Measurements from ENCODE around the gene ARFIP1.
"Not testable (repeated sequence)": the region's sequence is repeated elsewhere in the genome, so short reads cannot be mapped to it uniquely, and the experiment has no call there.

Gene ARFIP1

DNA sequence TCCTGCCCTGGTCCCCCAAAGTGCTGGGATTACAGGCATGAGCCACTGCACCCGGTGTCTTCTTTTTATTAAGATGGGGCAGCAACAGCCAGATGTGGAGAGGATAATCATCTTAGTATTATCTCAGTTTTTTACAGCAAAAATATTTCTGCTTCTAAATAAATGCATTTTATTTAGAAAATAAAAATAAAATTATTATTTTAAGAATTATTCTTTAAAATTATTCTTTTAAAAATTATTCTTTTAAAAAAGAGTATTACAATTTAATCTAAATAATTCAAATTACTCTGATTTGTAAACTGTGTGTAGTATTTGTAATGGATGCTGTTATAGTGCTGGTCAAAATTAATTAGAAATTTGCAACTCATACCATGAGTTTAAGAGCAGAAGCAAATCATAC is 67.6 kb downstream of the ARFIP1 start:
- DNase-seq (ENCODE audit: low read depth), result no peak

DNA sequence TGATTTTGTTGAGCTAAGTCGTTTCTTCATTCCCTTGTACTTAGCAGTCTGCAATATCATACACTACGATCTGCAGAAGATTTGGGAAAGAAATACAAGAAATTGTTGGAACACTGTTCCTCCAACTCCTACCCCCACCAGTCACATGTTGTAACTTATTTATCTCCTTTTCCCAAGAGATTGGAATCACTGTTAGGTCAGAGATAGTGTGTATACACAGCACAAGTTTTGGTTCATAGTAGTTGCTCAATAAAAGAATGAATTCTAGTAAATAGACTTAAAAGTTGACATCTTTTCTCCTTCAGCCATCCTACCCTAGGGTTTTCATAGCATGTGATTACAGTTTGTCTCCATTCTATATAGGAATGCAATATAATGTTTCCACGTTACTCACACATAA is 68.8 kb downstream of the ARFIP1 start:
- DNase-seq (ENCODE audit: low read depth), result no peak

DNA sequence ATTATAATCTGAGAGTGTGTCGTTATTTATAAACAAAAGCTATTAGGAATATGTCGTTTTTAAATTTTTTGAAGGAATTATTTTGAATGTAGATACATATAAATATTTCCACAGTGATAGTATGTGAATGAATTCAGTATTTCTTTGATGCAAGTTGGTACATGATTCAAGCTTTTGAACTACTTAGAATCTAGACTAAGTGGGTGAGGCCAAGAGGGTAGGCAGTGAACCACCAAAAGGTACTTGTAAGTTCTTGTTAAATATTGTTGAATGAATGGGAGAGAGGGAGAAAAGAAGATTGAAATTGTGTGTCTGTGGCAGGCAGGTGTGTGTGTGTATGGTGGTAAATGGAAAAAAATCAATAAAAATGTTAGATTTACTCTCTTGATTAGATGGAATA is 69.6 kb downstream of the ARFIP1 start:
- no peak for DNase-seq (ENCODE audit: low read depth)

DNA sequence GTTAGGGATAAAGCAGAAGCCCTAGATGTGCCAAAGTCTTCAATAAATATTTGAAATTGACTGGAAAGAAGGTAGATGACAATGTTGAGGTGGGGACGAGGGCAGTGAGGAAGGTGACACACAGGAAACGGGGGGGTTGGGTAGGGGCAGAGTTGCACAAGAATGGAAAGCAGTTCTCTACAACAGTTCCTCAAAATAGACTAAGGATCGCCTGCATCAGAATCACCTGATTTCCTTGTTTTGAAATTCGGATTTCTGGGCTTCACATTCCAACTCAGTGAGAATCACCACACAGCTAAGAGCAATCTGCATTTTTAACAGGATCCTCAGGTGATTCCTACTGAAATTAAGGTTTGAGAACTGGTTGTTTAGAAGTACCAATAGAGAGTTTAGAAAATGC is 70.6 kb downstream of the ARFIP1 start:
- peak; percentile 28 for DNase-seq (ENCODE audit: low read depth)

DNA sequence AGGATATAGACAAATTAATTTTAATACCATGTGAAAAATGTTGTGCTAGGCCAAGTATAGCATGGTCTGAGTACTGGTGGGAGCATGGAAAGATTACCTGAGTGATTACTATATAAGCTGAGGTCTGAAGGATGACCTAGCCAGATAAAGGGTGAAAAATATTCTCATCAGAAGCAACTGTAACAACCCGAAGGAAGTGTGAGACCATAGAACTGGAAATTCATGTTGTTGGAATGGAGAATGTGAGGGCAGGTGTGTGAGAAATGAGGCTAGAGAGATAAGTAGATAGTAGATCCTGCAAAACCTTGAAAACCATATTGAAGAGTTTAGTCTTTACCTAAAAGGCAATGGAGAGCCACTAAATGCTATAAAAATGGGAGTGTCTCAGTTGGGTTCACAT is 71.5 kb downstream of the ARFIP1 start:
- no peak for DNase-seq (ENCODE audit: low read depth)

DNA sequence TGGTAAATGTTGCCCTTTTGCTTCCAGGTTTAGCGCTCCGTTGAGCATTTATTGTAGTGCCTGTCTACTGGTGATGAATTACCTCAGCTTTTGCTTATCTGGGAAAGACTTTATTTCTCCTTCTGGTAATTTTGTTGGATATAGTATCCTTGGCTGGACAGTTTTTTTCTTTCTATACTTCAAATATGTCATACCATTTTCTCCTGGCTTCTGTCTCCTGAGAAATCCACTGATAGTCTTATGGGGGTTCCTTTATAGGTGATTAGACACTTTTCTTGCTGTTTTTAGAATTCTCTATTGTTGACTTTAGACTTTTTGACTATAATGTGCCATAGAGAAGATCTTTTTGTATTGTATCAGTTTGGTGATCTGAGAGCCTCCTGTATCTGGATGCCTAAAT is 73.5 kb downstream of the ARFIP1 start:
- no peak for DNase-seq (ENCODE audit: low read depth)

DNA sequence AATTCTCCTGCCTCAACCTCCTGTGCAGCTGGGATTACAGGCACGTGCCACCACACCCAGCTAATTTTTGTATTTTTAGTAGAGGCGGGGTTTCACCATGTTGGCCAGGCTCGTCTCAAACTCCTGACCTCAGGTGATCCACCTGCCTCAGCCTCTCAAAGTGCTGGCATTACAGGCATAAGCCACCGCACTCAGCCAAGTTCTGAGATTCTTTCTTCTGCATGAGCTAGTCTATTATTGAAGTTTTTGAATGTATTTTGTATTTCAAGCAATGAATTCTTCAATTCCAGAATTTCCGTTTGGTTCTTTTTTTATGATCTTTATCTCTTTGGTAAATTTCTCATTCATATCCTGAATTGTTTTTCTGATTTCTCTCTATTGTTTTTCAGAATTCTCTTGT is 74.3 kb downstream of the ARFIP1 start:
- not testable (repeated sequence) for DNase-seq (ENCODE audit: low read depth)

DNA sequence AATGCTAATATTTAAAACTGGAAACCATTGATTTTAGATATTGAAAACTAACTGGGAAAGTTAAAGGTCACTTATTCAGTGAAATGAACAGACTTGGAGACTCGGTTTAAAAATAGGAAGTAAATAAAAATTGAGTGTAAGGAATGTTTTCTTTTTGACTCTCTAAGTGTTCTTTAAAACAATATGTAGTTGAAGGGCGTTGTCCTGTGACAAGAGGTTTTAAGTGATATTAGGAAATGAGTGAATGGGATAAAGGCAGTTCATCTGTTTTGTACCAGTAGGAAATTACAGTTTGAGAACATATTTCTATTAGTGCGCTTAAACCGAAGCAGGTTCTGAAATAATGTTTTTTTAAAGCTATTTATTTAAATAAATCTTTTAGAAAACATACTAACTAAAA is 77.2 kb downstream of the ARFIP1 start:
- DNase-seq (ENCODE audit: low read depth), result no peak

DNA sequence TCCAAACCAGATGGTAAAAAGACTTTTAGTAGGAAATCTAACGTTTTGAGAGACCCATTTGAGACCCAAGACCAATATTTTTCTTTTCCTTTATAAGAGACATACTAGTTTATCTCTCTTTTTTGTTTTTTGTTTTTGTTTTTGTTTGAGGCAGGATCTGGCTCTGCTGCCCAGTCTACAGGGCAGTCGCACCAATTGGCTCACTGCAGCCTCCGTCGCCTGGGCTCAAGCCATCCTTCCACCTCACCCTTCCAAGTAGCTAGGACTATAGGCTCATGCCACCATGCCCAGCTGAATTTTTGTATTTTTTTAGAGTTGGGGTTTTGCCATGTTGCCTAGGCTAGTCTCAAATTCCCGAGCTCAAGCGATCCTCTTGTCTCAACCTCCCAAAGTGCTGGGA is 79.2 kb downstream of the ARFIP1 start:
- DNase-seq (ENCODE audit: low read depth), result no peak

DNA sequence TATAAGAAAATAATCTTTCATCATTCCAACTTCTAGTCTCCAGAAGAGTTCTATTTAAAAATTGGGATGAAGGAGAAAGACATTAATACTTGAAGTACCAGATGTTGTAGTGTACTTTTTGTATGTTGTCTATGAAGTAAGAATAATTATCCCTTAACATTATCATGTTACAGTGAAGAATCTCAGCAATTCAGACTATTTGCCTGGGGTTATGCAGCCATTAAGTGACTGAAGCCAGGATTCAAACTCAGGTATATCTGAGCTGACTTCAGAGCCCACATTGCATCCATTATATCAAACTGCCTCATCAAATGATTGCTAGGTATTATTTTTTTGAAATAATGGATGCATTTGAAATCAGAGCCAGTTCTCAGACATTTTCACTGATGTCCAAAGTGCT is 80.3 kb downstream of the ARFIP1 start:
- no peak for DNase-seq (ENCODE audit: low read depth)

DNA sequence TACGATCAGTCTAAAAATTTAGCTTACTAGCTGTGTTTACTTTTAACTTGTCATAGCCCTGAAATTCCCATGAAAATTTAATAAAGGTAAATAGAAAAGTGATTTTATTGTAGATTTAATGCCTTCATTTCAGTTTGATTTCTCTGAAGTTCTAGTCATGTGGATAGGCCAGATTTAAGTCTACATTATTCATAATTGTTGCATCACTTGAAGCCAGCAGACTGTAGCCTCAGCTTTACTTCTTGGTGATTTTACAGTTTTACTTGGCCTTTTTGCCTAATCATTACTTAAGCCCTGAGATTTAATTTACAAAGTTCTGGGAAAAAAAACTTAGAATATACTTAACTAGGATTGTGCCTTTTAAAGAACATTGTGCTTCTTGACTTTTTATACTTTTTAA is 82.9 kb downstream of the ARFIP1 start:
- no peak for DNase-seq (ENCODE audit: low read depth)

DNA sequence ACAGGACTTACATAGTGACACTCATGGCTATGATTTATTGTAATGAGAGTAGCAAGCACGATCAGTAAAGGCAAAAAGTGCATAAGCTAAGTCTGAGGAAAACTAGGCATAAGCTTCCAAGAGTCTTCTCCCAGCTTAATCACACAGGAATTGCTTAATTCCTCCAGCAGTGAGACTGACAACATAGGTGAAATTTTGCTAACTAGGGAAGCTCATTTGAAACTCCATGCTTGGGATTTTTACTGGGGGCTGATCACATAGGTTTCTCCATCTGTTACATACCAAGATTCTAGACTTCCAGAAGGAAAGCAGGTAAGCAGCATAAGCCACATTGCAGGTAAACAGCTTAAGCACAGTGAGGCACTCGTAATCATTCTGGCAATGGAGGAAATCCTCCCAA is 84.6 kb downstream of the ARFIP1 start:
- DNase-seq (ENCODE audit: low read depth), result no peak

DNA sequence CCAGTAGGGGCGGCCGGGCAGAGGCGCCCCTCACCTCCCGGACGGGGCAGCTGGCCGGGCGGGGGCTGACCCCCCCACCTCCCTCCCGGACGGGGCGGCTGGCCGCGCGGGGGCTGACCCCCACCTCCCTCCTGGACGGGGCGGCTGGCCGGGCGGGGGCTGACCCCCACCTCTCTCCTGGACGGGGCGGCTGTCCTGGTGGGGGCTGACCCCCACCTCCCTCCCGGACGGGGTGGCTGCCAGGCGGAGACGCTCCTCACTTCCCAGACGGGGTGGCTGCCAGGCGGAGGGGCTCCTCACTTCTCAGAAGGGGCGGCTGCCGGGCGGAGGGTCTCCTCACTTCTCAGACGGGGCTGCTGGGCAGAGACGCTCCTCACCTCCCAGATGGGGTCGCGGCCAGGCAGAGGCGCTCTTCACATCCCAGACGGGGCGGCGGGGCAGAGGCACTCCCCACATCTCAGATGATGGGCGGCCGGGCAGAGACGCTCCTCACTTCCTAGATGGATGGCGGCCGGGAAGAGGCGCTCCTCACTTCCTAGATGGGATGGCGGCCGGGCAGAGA is 86.8 kb downstream of the ARFIP1 start:
- not testable (repeated sequence) for DNase-seq (ENCODE audit: low read depth)

DNA sequence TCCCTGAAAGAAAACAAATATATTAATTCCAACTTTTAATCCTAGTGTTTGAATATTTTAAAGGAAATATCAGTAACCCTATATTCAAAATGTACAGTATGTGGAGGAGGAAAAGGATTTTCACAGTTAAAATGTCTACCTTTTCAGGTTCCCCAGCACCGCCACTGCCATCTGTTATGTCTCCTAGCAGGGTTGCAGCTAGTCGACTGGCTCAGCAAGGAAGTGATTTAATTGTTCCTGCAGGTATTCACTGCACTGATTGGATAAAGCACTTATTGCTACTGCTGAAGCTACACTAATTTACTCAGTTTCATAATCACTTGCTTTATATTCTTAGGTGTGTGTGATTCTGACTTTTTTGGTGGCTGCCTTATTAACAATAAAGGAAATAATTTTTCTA is 90.9 kb downstream of the ARFIP1 start:
- no peak for DNase-seq (ENCODE audit: low read depth)

DNA sequence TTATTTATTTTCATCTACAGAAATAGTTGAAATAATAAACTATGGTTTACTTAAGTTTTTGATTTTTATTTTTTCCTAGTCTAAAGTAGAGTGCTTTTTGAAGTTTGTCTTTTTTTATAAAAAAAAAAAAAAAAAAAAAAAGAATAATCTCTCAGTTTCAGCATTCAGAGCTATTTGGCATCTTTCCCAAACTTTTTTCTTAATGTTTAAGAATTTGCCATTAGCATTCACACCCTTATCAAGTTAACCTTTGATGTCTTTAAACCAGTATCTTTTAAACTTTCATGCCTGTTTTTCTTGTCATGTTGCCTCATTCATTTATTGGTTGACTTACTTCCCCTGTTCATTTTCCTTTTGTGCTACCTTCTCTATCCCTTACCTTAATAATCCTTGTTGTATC is 95.5 kb downstream of the ARFIP1 start:
- DNase-seq (ENCODE audit: low read depth), result no peak

DNA sequence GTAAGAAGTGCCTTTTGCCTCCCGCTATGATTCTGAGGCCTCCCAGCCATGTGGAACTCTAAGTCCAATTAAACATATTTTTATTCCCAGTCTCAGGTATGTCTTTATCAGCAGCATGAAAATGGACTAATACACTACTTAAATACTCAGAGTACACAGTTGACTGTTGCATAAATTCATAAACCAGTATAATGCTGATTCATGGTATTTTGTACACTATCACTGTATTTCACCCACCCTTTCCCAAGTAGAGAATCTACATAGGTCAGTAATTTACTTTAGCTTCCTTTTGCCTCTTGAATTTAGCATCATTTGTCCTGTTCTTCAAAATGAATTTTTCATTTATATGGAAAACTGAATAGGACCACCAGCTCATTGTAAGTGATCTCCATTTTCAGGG is 98.1 kb downstream of the ARFIP1 start:
- no peak for DNase-seq (ENCODE audit: low read depth)

DNA sequence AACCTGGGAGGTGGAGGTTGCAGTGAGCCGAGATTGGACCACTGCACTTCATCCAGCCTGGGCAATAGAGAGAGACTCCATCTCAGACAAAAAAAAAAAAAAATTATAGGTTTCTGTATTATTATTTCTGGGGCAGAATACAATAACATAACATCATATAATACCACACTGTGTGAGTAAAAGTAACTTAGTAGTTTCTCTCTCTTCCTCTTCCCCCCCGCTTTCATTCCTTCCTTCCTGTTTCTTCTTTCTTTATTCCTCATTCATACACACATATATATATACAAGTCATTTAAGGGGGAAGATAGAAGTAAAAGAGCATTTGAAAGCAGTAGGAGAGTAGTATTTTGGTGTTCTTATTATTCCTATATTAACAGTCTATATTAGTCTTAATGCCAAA is 100.5 kb downstream of the ARFIP1 start:
- DNase-seq (ENCODE audit: low read depth), result no peak

DNA sequence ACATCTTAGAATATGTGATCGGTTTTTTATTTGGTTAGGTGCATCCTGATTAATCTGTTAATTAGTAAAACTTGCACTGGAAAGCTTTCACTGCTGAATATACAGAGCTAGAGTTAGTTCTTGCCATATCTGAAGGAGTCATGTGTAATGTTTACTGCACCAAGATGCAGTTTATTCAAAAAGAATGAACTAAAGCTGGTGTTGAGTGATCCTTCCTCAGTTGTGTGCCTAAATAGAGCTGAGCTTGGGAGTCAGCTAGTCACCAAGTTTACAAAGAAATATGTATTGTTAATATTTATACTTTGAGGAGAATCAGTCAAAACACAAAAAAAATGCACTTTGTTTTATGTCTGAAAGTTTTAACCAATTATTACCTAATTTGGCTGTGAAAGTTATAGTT is 102.2 kb downstream of the ARFIP1 start:
- DNase-seq (ENCODE audit: low read depth), result no peak

DNA sequence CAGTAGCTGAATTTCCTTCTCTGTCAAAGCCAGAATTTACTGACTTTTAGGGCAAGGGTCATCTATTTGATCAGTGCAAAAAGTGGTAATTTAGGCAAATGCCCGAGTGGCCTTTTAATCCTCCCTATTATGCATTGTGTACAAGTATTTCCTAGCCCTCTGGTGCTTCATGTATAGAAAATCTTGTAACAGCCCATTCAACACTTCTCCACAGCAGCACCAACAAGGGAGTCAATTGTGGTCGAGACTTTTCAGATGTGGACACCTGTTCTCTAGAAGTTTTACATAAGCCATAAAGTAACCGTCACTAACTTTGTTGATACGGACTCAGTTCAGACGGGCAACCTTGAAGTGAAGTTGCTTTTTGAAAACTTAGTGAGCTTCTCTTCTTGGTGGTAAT is 105.4 kb downstream of the ARFIP1 start:
- DNase-seq (ENCODE audit: low read depth), result no peak

DNA sequence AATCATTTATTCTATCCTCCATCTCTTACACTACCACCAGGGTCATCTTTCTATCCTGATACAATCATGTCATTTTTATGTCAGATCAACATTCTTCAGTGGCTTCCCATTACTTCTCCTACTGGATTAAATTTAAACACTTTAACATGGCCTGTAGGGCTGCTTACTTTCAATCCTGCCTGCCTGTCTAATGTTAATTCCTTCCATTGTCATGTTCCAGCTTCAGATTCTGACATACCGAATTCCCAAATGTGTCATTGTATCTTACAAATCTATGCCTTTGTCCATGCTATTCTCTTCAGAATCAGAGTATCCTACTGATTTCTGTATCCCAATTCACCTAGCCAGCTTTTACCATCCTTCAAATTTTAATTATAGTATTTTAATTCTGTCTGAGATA is 106.4 kb downstream of the ARFIP1 start:
- DNase-seq (ENCODE audit: low read depth), result no peak

DNA sequence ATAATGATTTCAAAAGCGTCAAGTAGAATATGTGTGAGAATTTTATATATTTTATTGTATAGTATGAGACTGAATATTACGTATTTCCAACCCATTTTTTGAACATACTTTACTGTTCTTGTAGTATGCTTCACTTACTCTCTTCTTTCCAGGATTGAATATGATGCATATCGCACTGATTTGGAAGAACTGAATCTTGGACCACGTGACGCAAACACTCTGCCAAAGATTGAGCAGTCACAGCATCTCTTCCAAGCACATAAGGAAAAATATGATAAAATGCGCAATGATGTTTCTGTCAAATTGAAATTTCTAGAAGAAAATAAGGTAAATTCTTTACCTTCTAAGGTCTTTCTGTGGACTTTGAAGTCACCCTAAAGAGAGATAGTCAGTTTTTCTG is 108.2 kb downstream of the ARFIP1 start:
- no peak for DNase-seq (ENCODE audit: low read depth)

DNA sequence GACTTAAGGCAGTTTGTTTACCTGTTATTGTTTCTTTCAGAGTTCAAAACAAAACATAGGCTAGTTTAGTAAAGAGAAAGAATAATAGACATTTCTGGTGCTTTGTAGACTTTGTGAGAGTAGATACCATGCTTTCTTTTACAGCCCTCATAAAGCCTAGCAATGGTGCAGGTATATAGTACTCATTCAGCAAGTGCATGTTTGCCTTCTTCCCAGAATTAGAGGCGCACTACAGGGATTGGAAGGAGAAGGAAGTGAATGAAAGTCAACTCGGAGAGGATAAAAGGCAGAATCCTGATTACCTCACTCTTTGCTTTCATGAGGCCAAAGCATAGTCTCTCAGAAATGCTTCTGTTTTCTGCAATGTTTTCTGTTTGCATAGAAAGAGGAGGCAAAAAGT is 113.2 kb downstream of the ARFIP1 start:
- no peak for DNase-seq (ENCODE audit: low read depth)

DNA sequence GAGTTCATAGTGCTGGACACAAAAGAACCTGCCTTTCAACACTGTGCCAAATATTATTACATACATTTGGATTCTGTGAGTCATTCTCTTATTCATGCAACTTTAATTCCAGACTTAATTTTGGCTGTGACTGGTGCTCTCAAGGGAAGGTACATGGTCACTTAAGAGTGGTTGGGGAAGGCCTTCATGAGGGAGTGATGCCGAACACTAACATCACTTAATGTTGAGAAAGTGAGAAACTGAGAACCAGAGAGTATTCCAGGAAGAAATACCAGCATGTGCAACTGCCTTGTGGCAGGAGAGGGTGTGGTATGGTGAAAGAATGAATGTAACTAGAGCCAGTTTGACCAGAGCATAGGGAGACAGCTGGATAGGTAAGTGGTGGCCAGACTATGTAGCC is 114.9 kb downstream of the ARFIP1 start:
- no peak for DNase-seq (ENCODE audit: low read depth)

DNA sequence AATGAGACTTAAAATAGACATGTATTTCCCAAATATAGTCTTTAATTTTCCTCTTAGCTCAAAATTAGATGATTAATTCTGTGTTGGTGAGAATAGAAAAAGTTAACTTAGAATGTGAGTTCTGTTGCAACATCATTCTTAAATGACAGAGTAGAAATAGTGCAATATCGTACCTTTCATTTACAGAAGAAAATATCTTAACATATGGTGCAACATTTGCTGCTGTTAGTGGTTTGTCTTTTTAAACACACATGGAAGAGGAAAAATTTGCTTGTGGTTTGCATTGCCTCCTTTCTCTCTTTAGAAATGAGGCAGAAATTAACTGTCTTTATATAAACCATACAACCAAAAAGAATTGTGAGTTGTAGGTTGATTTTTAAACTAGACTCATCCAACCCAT is 117.1 kb downstream of the ARFIP1 start:
- DNase-seq (ENCODE audit: low read depth), result no peak

DNA sequence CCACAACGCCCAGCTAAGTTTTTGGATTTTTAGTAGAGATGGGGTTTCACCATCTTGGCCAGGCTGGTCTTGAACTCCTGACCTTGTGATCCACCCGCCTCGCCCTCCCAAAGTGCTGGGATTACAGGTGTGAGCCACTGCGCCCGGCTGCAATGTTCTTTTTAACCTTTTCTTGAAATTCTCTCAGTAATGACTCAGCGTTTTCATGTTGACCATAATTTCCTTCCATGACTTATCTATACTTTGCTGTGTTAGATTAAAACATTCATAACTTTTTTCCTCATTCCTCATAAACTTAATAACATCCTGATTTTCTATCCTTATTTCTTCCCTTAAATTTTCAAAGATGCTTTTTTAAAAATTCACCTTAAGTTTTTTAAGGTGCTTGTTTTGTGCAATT is 118.4 kb downstream of the ARFIP1 start:
- not testable (repeated sequence) for DNase-seq (ENCODE audit: low read depth)
